GM19193 (cell line): ENCODE results near the gene PPP2R2C.

Experiments
- POLR2A ChIP-seq: IDR thresholded peaks from 4 replicates; pipeline ENCODE4 v1.6.1; 2011; ENCODE audit not compliant: insufficient read depth, insufficient read length; ENCODE audit errors: extremely low read depth

The PPP2R2C gene

DNA sequence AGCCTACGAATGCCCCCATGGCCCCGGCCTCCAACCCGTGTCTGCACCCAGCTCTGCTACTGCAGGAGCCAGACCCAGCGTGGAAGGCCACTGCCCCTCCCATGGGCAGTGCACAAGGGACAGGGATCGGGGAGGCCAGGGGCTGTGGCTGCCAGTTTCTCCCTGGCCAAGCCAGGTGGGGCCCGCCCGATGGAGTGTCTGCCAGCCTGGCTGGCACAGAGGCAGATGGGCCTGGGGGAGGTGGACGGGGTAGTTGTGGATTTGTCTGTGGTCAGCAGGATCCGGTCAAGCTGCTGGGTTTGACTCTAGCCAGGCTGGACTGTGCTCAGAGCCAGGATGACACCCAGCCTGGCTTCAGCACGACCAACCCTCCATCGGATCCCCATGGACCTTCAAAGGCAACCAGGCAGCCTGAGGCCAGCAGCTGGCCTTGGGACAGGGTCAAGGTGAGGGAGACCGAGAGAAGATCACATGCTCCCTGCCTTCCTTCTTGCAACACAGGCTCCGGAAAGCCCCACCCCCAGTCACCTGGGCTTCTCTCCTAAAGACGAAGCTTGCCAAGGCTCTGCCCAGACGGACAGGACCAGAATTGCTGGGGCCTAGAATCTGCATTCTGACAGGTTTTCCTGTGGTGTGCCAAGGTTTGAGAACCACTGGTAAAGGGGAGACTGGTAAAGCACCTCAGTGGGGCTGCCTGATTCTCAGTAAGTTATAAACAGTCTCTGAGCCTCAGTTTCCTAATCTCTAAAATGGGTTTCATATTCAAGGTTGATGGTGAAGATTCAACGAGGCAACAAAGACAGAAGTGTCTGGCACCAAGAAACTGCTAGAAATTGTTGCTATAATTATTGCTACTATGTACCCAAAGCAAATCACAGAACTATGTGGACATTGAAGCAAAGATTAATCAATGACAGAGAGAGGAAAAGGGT, 78.6 kb downstream of the PPP2R2C start:
- TF ChIP-seq POLR2A, result no peak

DNA sequence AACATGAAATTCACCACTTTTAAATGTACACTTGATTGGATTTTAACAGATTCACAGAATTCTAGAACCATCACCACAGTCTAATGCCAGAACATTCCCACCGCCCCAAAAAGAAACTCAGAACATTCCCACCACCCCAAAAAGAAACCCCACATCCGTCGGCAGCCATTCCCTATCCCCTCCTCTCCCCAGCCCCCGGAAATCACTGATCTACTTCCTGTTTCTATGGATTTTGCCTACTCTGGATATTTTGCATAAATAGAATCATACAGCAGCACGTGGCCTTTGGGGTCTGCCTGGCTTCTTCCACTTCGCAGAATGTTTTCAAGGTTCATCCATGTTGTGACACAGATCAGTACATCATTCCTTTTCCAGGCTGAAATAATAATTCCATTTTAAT, 79.3 kb downstream of the PPP2R2C start:
- TF ChIP-seq POLR2A, result no peak

DNA sequence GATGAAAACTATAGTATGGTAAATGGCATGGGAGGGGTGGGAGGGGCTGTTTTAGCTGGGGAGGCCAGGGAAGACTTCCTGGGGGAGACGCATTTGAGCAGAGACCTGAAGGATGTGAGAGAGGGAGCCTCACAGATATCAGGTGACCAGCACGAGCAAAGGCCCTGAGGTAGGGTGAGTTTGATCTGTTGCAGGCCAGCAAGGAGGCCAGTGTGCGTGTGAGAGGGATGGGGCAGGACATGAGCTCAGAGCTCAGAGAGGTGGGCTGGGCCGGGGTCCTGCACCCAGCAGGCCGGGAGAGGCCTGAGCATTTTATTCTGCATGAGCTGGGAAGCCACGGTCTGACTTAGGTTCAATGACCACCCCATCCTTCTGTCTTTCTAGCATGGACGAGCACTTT, 80.0 kb downstream of the PPP2R2C start:
- TF ChIP-seq POLR2A, result no peak

DNA sequence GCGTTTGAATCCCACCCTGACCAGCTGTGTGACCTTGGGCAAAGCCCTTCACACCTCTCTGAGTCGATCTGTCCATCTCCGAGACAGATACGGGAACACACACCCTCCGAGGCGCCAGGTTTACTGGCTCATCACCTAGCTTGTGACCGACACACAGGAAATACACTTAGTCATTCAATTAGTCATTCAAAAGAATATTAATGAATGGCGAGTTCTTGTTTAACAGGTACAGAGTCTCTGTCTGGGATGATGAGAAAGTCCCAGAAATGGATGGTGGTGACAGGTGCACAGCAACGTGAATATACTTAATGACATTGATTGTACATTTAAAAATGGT, 80.6 kb downstream of the PPP2R2C start:
- no peak for TF ChIP-seq POLR2A

DNA sequence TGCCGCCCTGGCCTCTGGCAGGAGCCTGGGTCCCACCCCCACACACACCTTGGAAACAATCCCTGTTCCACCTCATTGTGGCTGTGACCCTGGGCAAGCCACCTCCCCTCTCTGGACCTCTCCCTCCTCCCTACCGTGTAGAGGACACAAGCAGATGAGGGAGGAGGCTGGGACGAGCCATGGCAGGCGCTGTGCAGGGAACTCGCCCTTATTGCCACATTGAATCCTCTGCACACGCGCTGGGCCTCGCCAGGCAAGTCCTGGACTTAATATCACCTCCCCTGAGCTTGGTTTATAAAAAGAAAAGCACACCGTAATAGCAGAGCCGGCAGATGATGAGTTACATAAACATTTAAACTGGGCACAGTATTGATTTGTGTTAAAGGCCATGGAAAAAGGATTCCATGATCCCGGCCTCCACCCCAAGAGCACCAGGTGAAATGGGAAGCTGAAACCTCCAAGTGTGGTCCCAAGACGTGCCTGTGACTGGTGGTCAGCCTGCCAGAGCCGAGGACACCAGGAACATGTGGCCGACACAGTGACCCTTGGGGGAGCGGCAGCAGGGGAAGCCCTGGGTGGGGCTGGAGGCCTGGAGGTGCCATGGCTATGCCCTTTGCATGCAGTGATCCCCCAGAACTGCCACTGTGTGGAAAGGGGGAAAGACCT, 81.1 kb downstream of the PPP2R2C start:
- no peak for TF ChIP-seq POLR2A

DNA sequence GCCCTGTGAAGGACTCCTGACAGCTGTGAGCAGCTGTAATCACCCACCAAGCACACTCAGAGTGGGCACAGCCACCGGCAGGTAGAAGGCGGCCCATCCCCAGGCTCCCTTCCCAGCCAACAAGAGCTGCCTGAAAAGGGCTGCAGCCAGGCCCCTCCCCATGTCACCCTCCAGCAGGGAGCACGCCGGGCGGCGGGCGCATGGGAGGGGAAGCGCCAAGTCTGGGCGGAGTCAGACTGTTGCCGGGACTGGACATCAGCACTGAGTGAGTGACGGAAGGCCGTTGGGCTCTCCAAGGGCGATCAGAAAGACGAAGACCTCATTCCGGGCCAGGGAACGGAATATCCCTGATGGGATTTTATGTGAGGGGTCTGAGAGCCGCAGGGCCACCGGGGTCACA, 82.1 kb downstream of the PPP2R2C start:
- TF ChIP-seq POLR2A, result no peak

DNA sequence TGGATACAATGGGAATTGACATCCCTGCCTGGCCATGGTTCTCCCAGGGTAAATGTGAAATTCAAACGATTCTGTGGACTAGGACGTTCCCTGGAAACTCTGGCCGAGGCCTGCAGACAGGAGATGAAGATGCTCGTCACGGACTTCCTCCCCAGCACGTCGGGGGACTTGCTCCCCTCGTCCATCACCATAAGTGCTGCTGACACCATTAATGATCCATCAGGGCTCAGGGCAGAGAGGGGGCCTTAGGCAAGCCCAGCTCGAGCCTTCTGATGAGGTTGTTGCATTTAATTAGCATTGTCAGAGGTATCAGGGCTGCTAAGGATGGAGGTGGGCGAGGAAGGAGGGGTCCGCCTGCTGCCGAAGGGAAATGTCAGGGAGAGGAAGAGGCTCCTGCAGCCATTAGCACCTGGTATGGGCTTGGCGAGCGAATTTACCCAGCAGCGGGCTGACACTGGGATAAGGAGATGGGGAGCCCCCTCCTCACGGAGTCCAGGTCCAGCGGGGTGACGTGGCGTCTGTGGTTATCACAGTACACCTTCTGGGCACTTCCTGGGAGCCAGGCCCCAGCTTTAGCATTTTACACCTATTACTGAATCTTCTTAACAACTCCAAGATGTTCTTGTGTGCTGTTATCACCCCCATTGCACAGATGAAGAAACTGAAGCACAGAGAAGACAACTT, 83.1 kb downstream of the PPP2R2C start:
- no peak for TF ChIP-seq POLR2A

DNA sequence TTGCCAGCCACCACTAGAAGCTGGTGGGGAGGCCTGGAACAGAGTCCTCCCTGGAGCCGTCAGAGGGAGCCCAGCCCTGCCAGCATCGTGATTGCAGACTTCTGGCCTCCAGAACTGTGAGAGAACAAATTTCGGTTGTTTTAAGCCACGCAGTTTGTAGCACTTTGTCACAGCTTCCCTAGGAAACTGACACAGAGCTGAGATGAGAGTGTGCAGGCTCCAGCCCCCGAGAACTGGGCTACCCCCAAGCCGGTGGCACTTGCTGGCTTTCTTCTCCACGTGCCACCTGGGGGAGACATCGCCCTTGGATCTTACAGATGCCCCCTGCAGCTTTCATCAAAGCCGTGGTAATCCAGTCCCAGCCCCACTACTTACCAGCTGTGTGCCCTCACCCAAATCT, 83.7 kb downstream of the PPP2R2C start:
- no peak for TF ChIP-seq POLR2A

DNA sequence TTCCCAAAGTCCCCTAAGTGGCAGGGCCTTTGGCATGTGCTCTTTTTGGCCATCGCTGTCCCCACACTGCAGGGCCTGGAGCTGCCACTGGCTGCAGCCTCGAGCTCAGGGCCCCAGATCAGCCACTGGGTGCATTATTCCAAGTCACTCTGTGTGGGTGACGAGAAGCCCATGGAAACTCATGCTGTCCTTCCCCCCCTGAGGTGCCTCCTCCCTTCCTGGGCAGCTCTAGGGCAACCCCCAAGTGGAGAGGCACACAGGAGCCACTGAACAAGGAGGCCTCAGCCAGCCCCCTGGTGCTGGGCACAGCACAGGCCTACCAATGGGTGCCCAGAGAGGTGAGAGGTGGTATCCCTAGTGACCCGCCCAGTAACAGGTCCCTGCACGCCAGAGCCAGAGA, 84.5 kb downstream of the PPP2R2C start:
- TF ChIP-seq POLR2A, result no peak

DNA sequence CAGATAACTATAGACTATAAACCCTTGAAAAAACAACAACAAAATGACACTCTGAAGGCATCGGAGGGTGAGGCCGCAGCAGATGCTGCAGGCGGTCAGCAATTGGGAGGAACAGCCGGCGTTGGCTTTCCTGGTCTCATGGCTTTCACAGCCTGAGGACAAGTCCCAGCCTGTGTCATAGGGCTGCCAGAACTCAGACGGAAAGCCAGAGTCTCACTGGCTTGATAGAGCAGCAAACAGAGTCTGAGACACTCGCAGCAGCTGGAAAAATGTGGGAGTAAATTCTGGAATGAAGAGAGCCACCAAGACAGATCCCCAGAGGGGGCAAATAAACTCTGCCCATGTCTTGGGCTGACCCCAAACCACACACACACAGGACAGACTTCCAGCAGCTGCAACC, 86.3 kb downstream of the PPP2R2C start:
- no peak for TF ChIP-seq POLR2A

DNA sequence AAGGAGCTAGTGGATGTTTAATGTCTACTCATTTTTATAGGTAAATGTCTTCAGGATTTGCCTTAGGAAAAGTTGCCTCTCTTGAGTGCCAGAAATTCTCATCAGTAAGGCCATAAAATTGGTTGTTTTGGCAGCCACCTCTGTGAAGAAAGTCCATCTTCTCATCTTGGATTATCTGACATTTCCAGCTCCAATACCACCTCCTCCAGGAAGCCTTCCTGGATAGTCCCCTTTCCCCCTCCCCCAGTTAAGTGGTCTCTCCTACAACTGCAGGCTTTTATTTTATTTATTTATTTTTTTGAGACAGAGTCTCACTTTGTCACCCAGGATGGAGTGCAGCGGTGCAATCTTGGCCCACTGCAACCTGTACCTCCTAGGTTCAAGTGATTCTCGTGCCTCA, 87.1 kb downstream of the PPP2R2C start:
- TF ChIP-seq POLR2A, result no peak

DNA sequence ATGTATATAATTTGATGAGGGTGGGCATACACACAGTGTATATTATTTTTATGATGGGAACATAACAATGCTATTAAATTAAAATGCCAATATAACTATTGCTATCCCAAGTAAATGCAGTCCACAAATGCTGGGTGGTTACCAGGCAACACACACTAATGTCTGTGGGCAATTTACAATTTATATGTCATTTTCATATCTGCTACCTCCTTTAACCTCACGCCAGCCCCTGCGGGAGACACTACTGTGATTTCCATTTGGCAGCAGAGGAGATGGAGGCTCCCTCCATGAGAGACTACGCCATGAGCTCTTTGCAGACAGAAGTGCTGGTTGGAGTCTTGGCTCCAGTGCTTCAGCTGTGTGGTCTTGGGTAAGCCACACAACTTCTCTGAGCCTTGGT, 87.9 kb downstream of the PPP2R2C start:
- no peak for TF ChIP-seq POLR2A

DNA sequence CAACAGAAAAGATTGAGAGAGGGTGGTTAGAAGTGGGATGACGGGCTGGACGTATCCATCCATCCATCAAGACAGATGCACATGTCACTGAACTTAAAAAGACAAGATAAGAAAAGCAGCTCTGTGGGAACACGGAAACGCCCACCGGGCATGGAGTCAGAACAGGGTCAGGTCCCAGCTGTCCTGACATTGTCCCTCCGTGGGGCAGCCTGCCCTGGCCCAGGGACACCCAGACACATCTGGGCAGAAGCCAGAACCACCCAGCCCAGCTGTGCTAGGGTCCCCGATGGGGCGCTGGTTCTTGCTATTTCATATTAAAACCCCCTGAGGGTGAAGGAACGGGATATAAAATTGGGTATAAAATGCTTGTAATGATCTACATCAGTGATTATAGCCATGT, 88.5 kb downstream of the PPP2R2C start:
- TF ChIP-seq POLR2A, result no peak

DNA sequence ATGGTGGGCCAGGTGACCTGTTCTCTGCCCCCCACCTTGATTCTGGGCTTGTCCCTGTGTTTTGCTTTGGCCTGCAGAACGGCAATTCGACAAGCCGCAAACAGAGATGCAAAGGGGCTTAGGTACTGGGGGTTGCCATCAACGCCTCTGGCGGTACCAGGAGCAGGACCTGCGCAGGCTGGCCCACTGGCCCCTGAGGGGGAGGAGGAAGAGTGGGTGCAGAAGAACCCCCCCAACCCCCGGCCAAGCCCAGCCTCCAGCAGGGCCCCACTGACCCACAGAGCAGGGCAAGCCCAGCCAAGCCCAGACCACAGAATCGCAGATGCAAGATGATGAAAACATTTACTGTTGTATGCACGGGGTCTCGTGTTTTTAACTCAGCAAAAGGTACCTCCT, 89.4 kb downstream of the PPP2R2C start:
- no peak for TF ChIP-seq POLR2A

DNA sequence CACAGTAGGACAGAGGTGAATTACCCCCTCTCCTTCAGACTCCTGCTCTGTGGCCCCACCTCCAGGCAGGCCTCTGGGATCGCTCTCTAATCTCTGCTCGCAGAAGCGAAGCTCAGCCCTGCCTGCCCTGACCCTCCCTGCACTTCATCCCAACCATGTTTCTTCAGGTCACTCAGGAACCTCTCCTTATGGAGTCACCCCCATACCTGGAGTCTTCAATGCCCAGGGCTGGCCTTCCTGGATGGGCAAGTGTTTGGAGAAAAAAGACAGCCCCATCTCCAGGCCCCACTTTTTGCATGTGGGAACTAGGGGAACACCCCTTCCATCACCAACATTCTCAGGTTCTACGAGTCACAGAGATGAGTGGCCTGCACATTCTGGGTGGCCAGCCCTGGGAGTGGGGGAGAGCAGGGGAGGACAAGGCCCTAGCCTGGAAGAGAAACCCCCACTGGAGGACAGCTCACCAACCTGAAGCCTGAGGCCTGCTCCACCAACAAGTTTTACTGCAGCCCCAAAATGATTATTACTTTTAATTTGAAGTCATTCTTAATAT, 90.8 kb downstream of the PPP2R2C start:
- no peak for TF ChIP-seq POLR2A

DNA sequence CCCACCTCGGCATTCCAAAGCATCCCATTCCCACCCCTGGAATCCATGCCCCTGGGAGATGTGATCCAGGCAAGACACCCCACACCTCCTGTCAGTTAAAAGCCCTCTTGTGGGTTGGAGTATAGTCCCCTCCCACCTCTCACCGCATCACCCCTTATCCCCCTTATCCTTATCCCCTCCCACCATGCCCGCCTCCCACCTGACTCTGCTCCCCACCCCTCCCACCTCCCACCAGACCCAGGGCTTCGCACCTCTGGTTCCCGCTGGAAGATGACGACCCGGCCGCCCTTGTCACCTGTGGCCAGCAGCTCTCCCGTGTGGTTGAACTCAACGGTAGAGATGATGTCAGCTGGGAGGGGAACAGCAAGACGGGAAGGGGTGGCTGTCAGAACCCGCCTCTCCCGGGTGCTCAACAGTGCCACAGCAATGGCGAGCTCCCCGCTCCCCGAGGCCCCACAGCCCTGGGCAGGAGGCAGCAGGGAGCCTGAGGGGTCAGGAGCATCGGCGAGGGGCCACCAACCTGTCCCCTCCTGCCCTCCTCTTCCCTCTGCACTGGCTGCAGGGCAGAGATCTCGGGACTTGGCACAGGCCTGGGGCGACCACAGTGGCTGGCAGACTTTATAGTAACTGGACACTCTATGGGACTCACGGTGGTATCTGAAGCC, 91.5 kb downstream of the PPP2R2C start:
- no peak for TF ChIP-seq POLR2A
